ENCODE measurements around the gene MTHFD1L.
"Not testable (repeated sequence)": the region's sequence is repeated elsewhere in the genome, so short reads cannot be mapped to it uniquely, and the experiment has no call there.

MTHFD1L gene

GRCh38 chr6:151021896-151022295 lies 156.4 kb downstream of the MTHFD1L start:
- FAIRE-seq = no peak

- FAIRE-seq = no peak
Observed at GRCh38 chr6:151022492-151022891, 157.0 kb downstream of the MTHFD1L start.

- no peak for FAIRE-seq
Observed at GRCh38 chr6:151023342-151023741, 157.8 kb downstream of the MTHFD1L start.

GRCh38 chr6:151024597-151024996 lies 159.1 kb downstream of the MTHFD1L start:
- no peak for FAIRE-seq

GRCh38 chr6:151025076-151025475 lies 159.6 kb downstream of the MTHFD1L start:
- FAIRE-seq = no peak

GRCh38 chr6:151026041-151026663 lies 160.7 kb downstream of the MTHFD1L start:
- FAIRE-seq = no peak

- FAIRE-seq = no peak
Observed at GRCh38 chr6:151027295-151027747, 161.8 kb downstream of the MTHFD1L start.

- no peak for FAIRE-seq
Observed at GRCh38 chr6:151027936-151028838, 162.7 kb downstream of the MTHFD1L start.

- FAIRE-seq = no peak
Observed at GRCh38 chr6:151029970-151030369, 164.5 kb downstream of the MTHFD1L start.

GRCh38 chr6:151032034-151032433 lies 166.5 kb downstream of the MTHFD1L start:
- no peak for FAIRE-seq

- FAIRE-seq = no peak
Observed at GRCh38 chr6:151034825-151035781, 169.6 kb downstream of the MTHFD1L start.

GRCh38 chr6:151036211-151036721 lies 170.8 kb downstream of the MTHFD1L start:
- FAIRE-seq = not testable (repeated sequence)

- FAIRE-seq = no peak
Observed at GRCh38 chr6:151036869-151037680, 171.6 kb downstream of the MTHFD1L start.

GRCh38 chr6:151038616-151039015 lies 173.1 kb downstream of the MTHFD1L start:
- no peak for FAIRE-seq

GRCh38 chr6:151040888-151041521 lies 175.5 kb downstream of the MTHFD1L start:
- not testable (repeated sequence) for FAIRE-seq

GRCh38 chr6:151041686-151042085 lies 176.2 kb downstream of the MTHFD1L start:
- no peak for FAIRE-seq

- FAIRE-seq = not testable (repeated sequence)
Observed at GRCh38 chr6:151042911-151043330, 177.4 kb downstream of the MTHFD1L start.

- FAIRE-seq = no peak
Observed at GRCh38 chr6:151043944-151044343, 178.4 kb downstream of the MTHFD1L start.

GRCh38 chr6:151044465-151045441 lies 179.3 kb downstream of the MTHFD1L start:
- FAIRE-seq = no peak
